A549 (cell line): ENCODE results near the gene ADRB1. TPM values are rescaled to one million over a fixed set of nuclear protein-coding genes. Genes with fewer than 3 reads are reported as not detected.

Experiments used
- ATAC-seq, 2 experiments: fragments of 200-7000 bp in 1 of 2; fragments of >200 bp in 1 of 2; cut with Nextera tagmentation in 1 of 2; cut with Tn5 transposase in 1 of 2; 3 replicates each; pipeline versions ENCODE4 v1.8.0 to v1.9.1; 2018 to 2020; ENCODE audit warnings: mild to moderate bottlenecking in 1 of 2, moderate library complexity in 1 of 2
- CTCF ChIA-PET: fragments of 300-600 bp; sonication (Branson Sonifier 250); formaldehyde crosslinking; extraction: SDS; loops from one replicate; lab custom pipeline; 2021; ENCODE audit warnings: antibody characterized with exemption, inconsistent platforms; lab: Yijun Ruan, JAX
- POLR2A ChIA-PET: fragments of 350-600 bp; formaldehyde crosslinking; extraction: SDS; loops from one replicate; lab custom pipeline; 2021; ENCODE audit warnings: antibody characterized with exemption, inconsistent platforms; lab: Yijun Ruan, JAX
- DNase-seq, 2 experiments: peaks; one replicate each; pipeline versions ENCODE4 v3.0.0 to v3.0.0-alpha.2; 2011 to 2016; ENCODE audit warnings: low read depth in 1 of 2, low spot score in 1 of 2
- FAIRE-seq: peaks from 2 replicates; lab custom pipeline; 2011; peaks lifted over from hg19 to GRCh38; lab: Jason Lieb, UNC
- H3K27ac ChIP-seq, 2 experiments: fragments of >200 bp; sonication (Bioruptor Twin); formaldehyde crosslinking; 3 replicates each; pipeline ENCODE4 v1.5.1; 2016 to 2017
- H3K4me1 ChIP-seq: fragments of >200 bp; sonication (Bioruptor Twin); formaldehyde crosslinking; 3 replicates; pipeline ENCODE4 v1.6.1; 2016
- H3K4me2 ChIP-seq: fragments of >200 bp; sonication (Bioruptor Twin); formaldehyde crosslinking; 3 replicates; pipeline ENCODE4 v1.6.1; 2016
- H3K4me3 ChIP-seq: fragments of >200 bp; sonication (Bioruptor Twin); formaldehyde crosslinking; 3 replicates; pipeline ENCODE4 v1.5.1; 2016
- H3K9me3 ChIP-seq: fragments of >200 bp; sonication (Bioruptor Twin); formaldehyde crosslinking; 3 replicates; pipeline ENCODE4 v1.6.1; 2016
- BHLHE40 ChIP-seq: IDR thresholded peaks from 2 replicates; pipeline ENCODE4 v1.6.1; 2012; ENCODE audit warnings: low read depth, low read length, inconsistent platforms
- CEBPB ChIP-seq, 2 experiments: fragments of >200 bp in 1 of 2; sonication (Bioruptor Twin) in 1 of 2; formaldehyde crosslinking in 1 of 2; IDR thresholded peaks; 2 replicates each; pipeline ENCODE4 v1.6.1; 2012 to 2016
- CHD2 ChIP-seq: fragments of 150-350 bp; IDR thresholded peaks from 2 replicates; pipeline ENCODE4 v1.6.1; 2014; ENCODE audit warnings: low read length; ENCODE audit not compliant: partially characterized antibody
- CTCF ChIP-seq: fragments of >200 bp; sonication (Bioruptor Twin); formaldehyde crosslinking; IDR thresholded peaks from 3 replicates; pipeline ENCODE4 v1.5.1; 2016
- E2F6 ChIP-seq: IDR thresholded peaks from 2 replicates; pipeline ENCODE4 v1.6.1; 2012; ENCODE audit warnings: low read depth, borderline replicate concordance
- EHF ChIP-seq: fragments of 250-450 bp; sonication (Bioruptor Pico); IDR thresholded peaks from 2 replicates; pipeline ENCODE4 v1.5.0; 2020; ENCODE audit warnings: mild to moderate bottlenecking
- EP300 ChIP-seq, 2 experiments: fragments of >200 bp; sonication (Bioruptor Twin); formaldehyde crosslinking; IDR thresholded peaks; 2 replicates in 1 of 2; 3 replicates in 1 of 2; pipeline ENCODE4 v1.6.1; 2016 to 2017
- FOSL2 ChIP-seq, 2 experiments: fragments of 450-650 bp in 1 of 2; fragments of >200 bp in 1 of 2; sonication (Bioruptor Twin) in 1 of 2; formaldehyde crosslinking; IDR thresholded peaks; 2 replicates each; pipeline versions ENCODE4 v1.5.0 to v1.6.1; 2016 to 2020; ENCODE audit warnings: mild to moderate bottlenecking in 1 of 2, moderate library complexity in 1 of 2
- FOXS1 ChIP-seq: fragments of 250-450 bp; sonication (Bioruptor Pico); IDR thresholded peaks from 2 replicates; pipeline ENCODE4 v1.5.0; 2020; ENCODE audit warnings: mild to moderate bottlenecking, moderate library complexity
- HES2 ChIP-seq: fragments of >200 bp; sonication (Bioruptor Twin); formaldehyde crosslinking; IDR thresholded peaks from 2 replicates; pipeline ENCODE4 v1.6.1; 2016
- HOXB13 ChIP-seq: fragments of 250-450 bp; sonication (Bioruptor Pico); IDR thresholded peaks from 2 replicates; pipeline ENCODE4 v1.5.0; 2020; ENCODE audit warnings: low read depth, mild to moderate bottlenecking, moderate library complexity
- HOXB5 ChIP-seq: fragments of 250-450 bp; sonication (Bioruptor Pico); IDR thresholded peaks from 2 replicates; pipeline ENCODE4 v1.5.0; 2020; ENCODE audit warnings: mild to moderate bottlenecking, moderate library complexity
- KDM1A ChIP-seq: fragments of 200-600 bp; sonication (generic); IDR thresholded peaks from 2 replicates; pipeline ENCODE4 v1.6.1; 2016; ENCODE audit warnings: low read depth, mild to moderate bottlenecking
- MAFK ChIP-seq: fragments of 450-650 bp; IDR thresholded peaks from 2 replicates; pipeline ENCODE4 v1.6.1; 2014; ENCODE audit not compliant: partially characterized antibody
- MAX ChIP-seq: IDR thresholded peaks from 2 replicates; pipeline ENCODE4 v1.6.1; 2012
- NPAS2 ChIP-seq: fragments of 250-450 bp; sonication (Bioruptor Pico); IDR thresholded peaks from 2 replicates; pipeline ENCODE4 v1.8.0; 2022; ENCODE audit warnings: mild to moderate bottlenecking, moderate library complexity, borderline replicate concordance
- PBX3 ChIP-seq: IDR thresholded peaks from 2 replicates; pipeline ENCODE4 v1.6.1; 2012
- PHF8 ChIP-seq: fragments of 200-600 bp; sonication (generic); IDR thresholded peaks from 2 replicates; pipeline ENCODE4 v1.6.1; 2016; ENCODE audit warnings: low read depth, mild to moderate bottlenecking, antibody characterized with exemption, moderate library complexity, borderline replicate concordance
- RARB ChIP-seq: fragments of 250-450 bp; sonication (Bioruptor Pico); IDR thresholded peaks from 2 replicates; pipeline ENCODE4 v1.8.0; 2021; ENCODE audit warnings: mild to moderate bottlenecking, moderate library complexity
- RCOR1 ChIP-seq: fragments of 150-350 bp; IDR thresholded peaks from 2 replicates; pipeline ENCODE4 v1.6.1; 2014; ENCODE audit warnings: antibody characterized with exemption, low read length, low read depth
- RNF2 ChIP-seq: fragments of 200-600 bp; sonication (generic); IDR thresholded peaks from 2 replicates; pipeline ENCODE4 v1.6.1; 2016; ENCODE audit warnings: low read depth, mild to moderate bottlenecking, antibody characterized with exemption, moderate library complexity, borderline replicate concordance
- SREBF2 ChIP-seq: fragments of 450-650 bp; IDR thresholded peaks from 2 replicates; pipeline ENCODE4 v1.6.1; 2014; ENCODE audit warnings: mild to moderate bottlenecking, moderate library complexity
- TFCP2L1 ChIP-seq: fragments of 250-450 bp; sonication (Bioruptor Pico); IDR thresholded peaks from 2 replicates; pipeline ENCODE4 v1.5.0; 2021; ENCODE audit warnings: mild to moderate bottlenecking
- TP53 ChIP-seq: fragments of 250-450 bp; sonication (Bioruptor Pico); IDR thresholded peaks from 2 replicates; pipeline ENCODE4 v1.5.0; 2021; ENCODE audit warnings: mild to moderate bottlenecking, moderate library complexity
- USF2 ChIP-seq: fragments of 450-650 bp; IDR thresholded peaks from 2 replicates; pipeline ENCODE4 v1.6.1; 2014; ENCODE audit warnings: antibody characterized with exemption
- whole genome bisulfite sequencing: methylation state at CpG from one replicate; pipeline ENCODE4 v1.1.6; 2017; ENCODE audit errors: missing lambda C conversion rate; 5-methylcytosine and 5-hydroxymethylcytosine counted together
- polyA plus RNA-seq, 4 experiments: library from polyadenylated mRNA; depleted of rRNA in 3 of 4; stranded (reverse); fragments of >200 nt; fragmentation: RNase III in 1 of 4; extraction: RNeasy Plus Mini Kit Qiagen cat#74134 plus additional on column Dnase treatment in 1 of 4; gene quantifications; 2 replicates in 3 of 4; 3 replicates in 1 of 4; pipeline ENCODE4 v1.2.3, GENCODE V29; 2011 to 2017

The ADRB1 gene
- polyA plus RNA-seq, 2 of the 4 experiments (the other 2 are of a cell fraction): 0.58 to 0.75 TPM

- TF ChIP-seq BHLHE40 (no peak), RARB (CRISPR knock-in tag) (no peak), CEBPB (IDR thresholded peaks at IDR 0.05) (no peak), SREBF2 (no peak)
Measured at GRCh38 chr10:114029655-114030054, 14.0 kb upstream of the ADRB1 start (continued).

- FAIRE-seq: no peak
Measured at GRCh38 chr10:114030140-114030539, 13.5 kb upstream of the ADRB1 start.

GRCh38 chr10:114031073-114031972 is 12.3 kb upstream of the ADRB1 start:
- CTCF ChIA-PET: interaction anchor here (1.0 to 2.5 kb wide), 4 partner anchors 12 to 351 kb away, joined by 3 to 8 read pairs (median 4); partner anchors contain the start of gene ADRB1
- H3K4me3 ChIP-seq: no peak overlapping the region
- TF ChIP-seq HOXB13 (no peak), HES2 (no peak), NPAS2 (no peak), BHLHE40 (no peak), EHF (CRISPR knock-in tag) (no peak), CTCF (no peak), RCOR1 (no peak), FOXS1 (no peak), MAFK (no peak), PHF8 (no peak), RARB (CRISPR knock-in tag) (no peak), HOXB5 (CRISPR knock-in tag) (no peak), TFCP2L1 (CRISPR knock-in tag) (no peak), KDM1A (no peak), RNF2 (no peak)
- TF ChIP-seq, all 56 proteins: peak for 0
- Histone ChIP-seq H3K4me2 (no peak overlapping the region), H3K9me3 (no peaks in the 10 kb centered on the region), H3K4me1 (peaks cover 30% of the 10 kb centered on the region), H3K27ac (no peak overlapping the region)
- 86% methylated on average over 6 of the region's 6 CpGs for WGBS
- POLR2A ChIA-PET: no interaction called here
- DNase-seq: no peak
- ATAC-seq: no peak
- FAIRE-seq: no peak

More at GRCh38 chr10:114030140-114030539, 13.5 kb upstream of the ADRB1 start:
- no peak for TF ChIP-seq USF2
- TF ChIP-seq MAX: no peak
- no peak for TF ChIP-seq RNF2
- TF ChIP-seq FOSL2 (IDR thresholded peaks at IDR 0.05): no peak
- no peak for TF ChIP-seq FOSL2 (CRISPR knock-in tag; IDR thresholded peaks at IDR 0.05)
- no peak for TF ChIP-seq CHD2
- TF ChIP-seq EP300 (IDR thresholded peaks at IDR 0.05): no peak
- no peak for TF ChIP-seq E2F6
- no peak for TF ChIP-seq PBX3
- no peak for TF ChIP-seq TP53 (CRISPR knock-in tag)
- no peak for TF ChIP-seq MAFK
- WGBS: 87% methylated on average over 6 of the region's 6 CpGs
- Histone ChIP-seq H3K4me3 (no peak overlapping the region), H3K9me3 (no peaks in the 10 kb centered on the region), H3K4me1 (peaks cover 42% of the 10 kb centered on the region), H3K4me2 (no peak overlapping the region), H3K27ac (peak overlapping the region in 1 of 2 experiments; percentile 13; a peak in 1 of 6 replicates)
- ChIA-PET CTCF (interaction anchor here (0.6 to 2.5 kb wide), 2 partner anchors 13 to 15 kb away, joined by 3 to 8 read pairs; partner anchors contain the start of gene ADRB1), POLR2A (no interaction called here)
- ATAC-seq (no peak), DNase-seq (no peak)
